T-helper 2 cell treated with Interferon-gamma antibody and Interleukin-4, amounts not matched to agents 5 μg/mL and 100 μg/mL, for 36 hours (primary cell): ENCODE results near the gene F11R.

Experiments
- DNase-seq: peaks from one replicate; pipeline ENCODE4 v3.0.0; 2021; ENCODE audit warnings: low spot score
- H3K27ac Mint-ChIP-seq: one replicate; pipeline ENCODE4 v1.8.0; 2021; ENCODE audit warnings: mild to moderate bottlenecking, mixed read lengths
- H3K27me3 Mint-ChIP-seq: one replicate; pipeline ENCODE4 v1.8.0; 2021; ENCODE audit warnings: low read depth, mixed read lengths
- H3K36me3 Mint-ChIP-seq: one replicate; pipeline ENCODE4 v1.8.0; 2021; ENCODE audit warnings: low read depth, mixed read lengths
- H3K4me1 Mint-ChIP-seq: one replicate; pipeline ENCODE4 v1.8.0; 2021; ENCODE audit warnings: low read depth, mixed read lengths
- H3K4me3 Mint-ChIP-seq: one replicate; pipeline ENCODE4 v1.8.0; 2022; ENCODE audit warnings: mild to moderate bottlenecking, moderate library complexity, mixed read lengths
- H3K9me3 Mint-ChIP-seq: one replicate; pipeline ENCODE4 v1.8.0; 2021; ENCODE audit warnings: mixed read lengths

Gene F11R

GRCh38 chr1:161013488-161014230 lies 7.3 kb downstream of the F11R start:
- DNase-seq: peak; percentile 81
- Mint-ChIP-seq H3K27ac (peak overlapping the region; percentile 92), H3K27me3 (no peaks in the 10 kb centered on the region), H3K4me1 (peaks cover 29% of the 10 kb centered on the region), H3K9me3 (no peaks in the 10 kb centered on the region), H3K36me3 (no peaks in the 10 kb centered on the region), H3K4me3 (peak overlapping the region; percentile 81)

GRCh38 chr1:161013131-161013487 lies 7.8 kb downstream of the F11R start:
- Mint-ChIP-seq H3K27me3 (no peaks in the 10 kb centered on the region), H3K27ac (peak overlapping the region; percentile 92), H3K9me3 (no peaks in the 10 kb centered on the region), H3K4me3 (peak overlapping the region; percentile 81), H3K4me1 (peaks cover 29% of the 10 kb centered on the region), H3K36me3 (no peaks in the 10 kb centered on the region)
- DNase-seq: no peak

GRCh38 chr1:161012420-161012819 lies 8.5 kb downstream of the F11R start:
- H3K27ac Mint-ChIP-seq: no peak overlapping the region
- H3K4me1 Mint-ChIP-seq: peaks cover 29% of the 10 kb centered on the region

GRCh38 chr1:161009602-161010211 lies 11.2 kb downstream of the F11R start:
- no peak overlapping the region for H3K27ac Mint-ChIP-seq
- no peaks in the 10 kb centered on the region for H3K27me3 Mint-ChIP-seq
- DNase-seq: no peak
- H3K36me3 Mint-ChIP-seq: no peaks in the 10 kb centered on the region
- H3K9me3 Mint-ChIP-seq: no peaks in the 10 kb centered on the region
- H3K4me1 Mint-ChIP-seq: peaks cover 27% of the 10 kb centered on the region
- H3K4me3 Mint-ChIP-seq: no peak overlapping the region

More at GRCh38 chr1:161012420-161012819, 8.5 kb downstream of the F11R start:
- DNase-seq: no peak
- Mint-ChIP-seq H3K36me3 (no peaks in the 10 kb centered on the region), H3K27me3 (no peaks in the 10 kb centered on the region), H3K4me3 (no peak overlapping the region), H3K9me3 (no peaks in the 10 kb centered on the region)

GRCh38 chr1:161008869-161009510 lies 12.0 kb downstream of the F11R start:
- H3K27ac Mint-ChIP-seq: no peak overlapping the region
- H3K4me1 Mint-ChIP-seq: peaks cover 24% of the 10 kb centered on the region
- no peak overlapping the region for H3K4me3 Mint-ChIP-seq
- no peaks in the 10 kb centered on the region for H3K36me3 Mint-ChIP-seq
- H3K27me3 Mint-ChIP-seq: no peaks in the 10 kb centered on the region
- no peak for DNase-seq
- H3K9me3 Mint-ChIP-seq: no peaks in the 10 kb centered on the region

- no peaks in the 10 kb centered on the region for H3K9me3 Mint-ChIP-seq
- no peaks in the 10 kb centered on the region for H3K36me3 Mint-ChIP-seq
- H3K27ac Mint-ChIP-seq: no peak overlapping the region
- H3K27me3 Mint-ChIP-seq: no peaks in the 10 kb centered on the region
- H3K4me1 Mint-ChIP-seq: peaks cover 12% of the 10 kb centered on the region
- DNase-seq: no peak
- H3K4me3 Mint-ChIP-seq: no peak overlapping the region
Measured at GRCh38 chr1:161007369-161007768, 13.6 kb downstream of the F11R start.

GRCh38 chr1:161006563-161006962 lies 14.4 kb downstream of the F11R start:
- H3K9me3 Mint-ChIP-seq: no peaks in the 10 kb centered on the region
- no peak for DNase-seq
- no peak overlapping the region for H3K27ac Mint-ChIP-seq
- H3K36me3 Mint-ChIP-seq: no peaks in the 10 kb centered on the region
- H3K4me1 Mint-ChIP-seq: peaks cover 7% of the 10 kb centered on the region
- H3K27me3 Mint-ChIP-seq: no peaks in the 10 kb centered on the region
- H3K4me3 Mint-ChIP-seq: no peak overlapping the region

GRCh38 chr1:161001525-161001924 lies 19.4 kb downstream of the F11R start:
- Mint-ChIP-seq H3K4me1 (no peaks in the 10 kb centered on the region), H3K4me3 (no peak overlapping the region), H3K27me3 (no peaks in the 10 kb centered on the region), H3K9me3 (no peaks in the 10 kb centered on the region), H3K27ac (no peak overlapping the region), H3K36me3 (peaks cover 7% of the 10 kb centered on the region)
- DNase-seq: no peak

- Mint-ChIP-seq H3K4me1 (peaks cover 2% of the 10 kb centered on the region), H3K4me3 (no peak overlapping the region), H3K36me3 (peaks cover 7% of the 10 kb centered on the region), H3K27me3 (no peaks in the 10 kb centered on the region), H3K9me3 (no peaks in the 10 kb centered on the region), H3K27ac (no peak overlapping the region)
- no peak for DNase-seq
Measured at GRCh38 chr1:161000736-161001480, 20.0 kb downstream of the F11R start.

GRCh38 chr1:160999376-160999775 lies 21.6 kb downstream of the F11R start:
- DNase-seq: no peak
- Mint-ChIP-seq H3K27ac (no peak overlapping the region), H3K9me3 (no peaks in the 10 kb centered on the region), H3K4me1 (peaks cover 5% of the 10 kb centered on the region), H3K36me3 (peaks cover 7% of the 10 kb centered on the region), H3K4me3 (no peak overlapping the region), H3K27me3 (no peaks in the 10 kb centered on the region)

- peak; percentile 24 for DNase-seq
- Mint-ChIP-seq H3K4me3 (no peak overlapping the region), H3K27ac (peak overlapping the region; percentile 46), H3K4me1 (peaks cover 5% of the 10 kb centered on the region), H3K27me3 (no peaks in the 10 kb centered on the region), H3K9me3 (no peaks in the 10 kb centered on the region), H3K36me3 (peaks cover 7% of the 10 kb centered on the region)
Measured at GRCh38 chr1:160997323-160998038, 23.5 kb downstream of the F11R start.

GRCh38 chr1:160996178-160996577 lies 24.8 kb downstream of the F11R start:
- H3K27ac Mint-ChIP-seq: no peak overlapping the region
- H3K4me1 Mint-ChIP-seq: peaks cover 5% of the 10 kb centered on the region
- no peaks in the 10 kb centered on the region for H3K27me3 Mint-ChIP-seq
- peaks cover 7% of the 10 kb centered on the region for H3K36me3 Mint-ChIP-seq
- H3K9me3 Mint-ChIP-seq: no peaks in the 10 kb centered on the region
- no peak overlapping the region for H3K4me3 Mint-ChIP-seq
- no peak for DNase-seq

GRCh38 chr1:160993544-160994193 lies 27.3 kb downstream of the F11R start:
- no peaks in the 10 kb centered on the region for H3K9me3 Mint-ChIP-seq
- peaks cover 13% of the 10 kb centered on the region for H3K4me1 Mint-ChIP-seq
- H3K27ac Mint-ChIP-seq: no peak overlapping the region
- H3K27me3 Mint-ChIP-seq: no peaks in the 10 kb centered on the region
- no peak overlapping the region for H3K4me3 Mint-ChIP-seq
- no peak for DNase-seq
- no peaks in the 10 kb centered on the region for H3K36me3 Mint-ChIP-seq
